Keratinocyte (primary cell): ENCODE measurements around the gene NUP35. TPM values are rescaled to one million over a fixed set of nuclear protein-coding genes. Genes with fewer than 3 reads are reported as not detected.

Experiments used
- DNase-seq: peaks from one replicate; pipeline ENCODE4 v3.0.0-alpha.2; 2011; ENCODE audit warnings: low read depth, missing footprints, low spot score
- FAIRE-seq: peaks from 2 replicates; lab custom pipeline; 2011; peaks lifted over from hg19 to GRCh38; lab: Jason Lieb, UNC
- H2AFZ ChIP-seq: 2 replicates; pipeline ENCODE4 v1.6.0; 2012; ENCODE audit warnings: low read length, control low read depth, inconsistent platforms; ENCODE audit not compliant: control insufficient read depth
- H3K27ac ChIP-seq: 2 replicates; pipeline ENCODE4 v1.5.1; 2011; ENCODE audit warnings: low read length; ENCODE audit not compliant: control insufficient read depth, insufficient read depth
- H3K27me3 ChIP-seq: 3 replicates; pipeline ENCODE4 v1.6.0; 2011; ENCODE audit warnings: low read length; ENCODE audit not compliant: control insufficient read depth, insufficient read depth; ENCODE audit errors: extremely low read depth
- H3K36me3 ChIP-seq, 2 experiments: 2 replicates in 1 of 2; 3 replicates in 1 of 2; pipeline ENCODE4 v1.5.1; 2011; ENCODE audit warnings: low read length in 2 of 2, mild to moderate bottlenecking in 1 of 2; ENCODE audit not compliant: control insufficient read depth in 2 of 2, insufficient read depth in 2 of 2; ENCODE audit errors: extremely low read depth in 1 of 2
- H3K4me1 ChIP-seq: 3 replicates; pipeline ENCODE4 v1.5.1; 2011; ENCODE audit warnings: low read length; ENCODE audit not compliant: control insufficient read depth, insufficient read depth; ENCODE audit errors: extremely low read depth
- H3K4me2 ChIP-seq: 3 replicates; pipeline ENCODE4 v1.6.0; 2011; ENCODE audit warnings: low read depth, low read length; ENCODE audit not compliant: control insufficient read depth, insufficient read depth; ENCODE audit errors: extremely low read depth
- H3K4me3 ChIP-seq, 3 experiments: fragments of 200-600 bp in 1 of 3; sonication (generic) in 1 of 3; 2 replicates in 2 of 3; 3 replicates in 1 of 3; pipeline ENCODE4 v1.5.1; 2011 to 2016; ENCODE audit warnings: low read length in 3 of 3, mild to moderate bottlenecking in 3 of 3, control low read depth in 2 of 3, inconsistent platforms in 1 of 3, low read depth in 1 of 3, mixed read lengths in 1 of 3, mixed run types in 1 of 3, moderate library complexity in 1 of 3; ENCODE audit not compliant: control insufficient read depth in 2 of 3, insufficient read depth in 2 of 3; ENCODE audit errors: extremely low read depth in 1 of 3
- H3K79me2 ChIP-seq: 2 replicates; pipeline ENCODE4 v1.6.0; 2012; ENCODE audit warnings: low read length; ENCODE audit not compliant: control insufficient read depth, insufficient read depth
- H3K9ac ChIP-seq: 3 replicates; pipeline ENCODE4 v1.6.0; 2011; ENCODE audit warnings: low read length; ENCODE audit not compliant: control insufficient read depth, insufficient read depth; ENCODE audit errors: extremely low read depth
- H3K9me1 ChIP-seq: 3 replicates; pipeline ENCODE4 v1.6.0; 2011; ENCODE audit warnings: low read length; ENCODE audit not compliant: control insufficient read depth, insufficient read depth; ENCODE audit errors: extremely low read depth
- H3K9me3 ChIP-seq: 2 replicates; pipeline ENCODE4 v1.5.1; 2012; ENCODE audit warnings: low read depth, low read length; ENCODE audit not compliant: control insufficient read depth
- H4K20me1 ChIP-seq: 3 replicates; pipeline ENCODE4 v1.6.0; 2011; ENCODE audit warnings: low read length; ENCODE audit not compliant: control insufficient read depth, insufficient read depth; ENCODE audit errors: extremely low read depth
- EZH2 ChIP-seq: IDR thresholded peaks from one replicate; pipeline ENCODE4 v1.6.1; 2012; ENCODE audit warnings: inconsistent platforms, mild to moderate bottlenecking, low read length, moderate library complexity
- dilution Hi-C: fragments of 300-500 bp; cut with MboI; formaldehyde crosslinking; loops from one replicate; pipeline ENCODE4 v1.7.0; 2020; ENCODE audit warnings: low sequenced_read_pairs; ENCODE audit not compliant: extremely low pct_ligation_motif_present
- polyA plus RNA-seq, 5 experiments: library from polyadenylated mRNA; depleted of rRNA in 3 of 5; stranded (reverse) in 3 of 5; stranded (forward) in 1 of 5; unstranded in 1 of 5; fragments of >200 nt; gene quantifications; 1 replicate in 1 of 5; 2 replicates in 3 of 5; 3 replicates in 1 of 5; pipeline versions ENCODE4 v1.2.1 to v1.2.3, GENCODE V29; 2011 to 2012; ENCODE audit warnings: missing spikeins in 2 of 5, low read depth in 1 of 5, low replicate concordance in 1 of 5
- TF ChIP-seq, protein P1 (sequence below), 3 experiments: IDR thresholded peaks in 1 of 3; conservative IDR thresholded peaks in 1 of 3; optimal IDR thresholded peaks in 1 of 3; 2 replicates in 2 of 3; 3 replicates in 1 of 3; pipeline versions ENCODE3 to v1.5.1; 2011; ENCODE audit warnings: low read length in 3 of 3, mild to moderate bottlenecking in 3 of 3, moderate library complexity in 2 of 3, control low read depth in 1 of 3, inconsistent platforms in 1 of 3; ENCODE audit not compliant: insufficient read depth in 2 of 3; ENCODE audit errors: extremely low read depth in 1 of 3

The NUP35 gene
- polyA plus RNA-seq, 1 donor (not counting 4 experiments of a cell fraction or from before 2014, with no cell fraction given): 22.6 TPM

- Histone ChIP-seq H3K27ac (no peak overlapping the region), H4K20me1 (no peaks in the 10 kb centered on the region), H3K9ac (no peak overlapping the region), H3K36me3 (peaks cover 0 to 4% of the 10 kb centered on the region in 2 experiments), H3K9me3 (no peaks in the 10 kb centered on the region), H2AFZ (no peak overlapping the region), H3K4me3 (no peak overlapping the region), H3K4me2 (no peak overlapping the region), H3K79me2 (peaks cover 63% of the 10 kb centered on the region), H3K9me1 (no peaks in the 10 kb centered on the region), H3K27me3 (no peaks in the 10 kb centered on the region), H3K4me1 (peaks cover 10% of the 10 kb centered on the region)
- FAIRE-seq (no peak), DNase-seq (no peak)
- TF ChIP-seq, protein P1, sequence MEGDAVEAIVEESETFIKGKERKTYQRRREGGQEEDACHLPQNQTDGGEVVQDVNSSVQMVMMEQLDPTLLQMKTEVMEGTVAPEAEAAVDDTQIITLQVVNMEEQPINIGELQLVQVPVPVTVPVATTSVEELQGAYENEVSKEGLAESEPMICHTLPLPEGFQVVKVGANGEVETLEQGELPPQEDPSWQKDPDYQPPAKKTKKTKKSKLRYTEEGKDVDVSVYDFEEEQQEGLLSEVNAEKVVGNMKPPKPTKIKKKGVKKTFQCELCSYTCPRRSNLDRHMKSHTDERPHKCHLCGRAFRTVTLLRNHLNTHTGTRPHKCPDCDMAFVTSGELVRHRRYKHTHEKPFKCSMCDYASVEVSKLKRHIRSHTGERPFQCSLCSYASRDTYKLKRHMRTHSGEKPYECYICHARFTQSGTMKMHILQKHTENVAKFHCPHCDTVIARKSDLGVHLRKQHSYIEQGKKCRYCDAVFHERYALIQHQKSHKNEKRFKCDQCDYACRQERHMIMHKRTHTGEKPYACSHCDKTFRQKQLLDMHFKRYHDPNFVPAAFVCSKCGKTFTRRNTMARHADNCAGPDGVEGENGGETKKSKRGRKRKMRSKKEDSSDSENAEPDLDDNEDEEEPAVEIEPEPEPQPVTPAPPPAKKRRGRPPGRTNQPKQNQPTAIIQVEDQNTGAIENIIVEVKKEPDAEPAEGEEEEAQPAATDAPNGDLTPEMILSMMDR (optimal IDR thresholded peaks at IDR 0.05 in 1 of 3, IDR thresholded peaks at IDR 0.05 in 1 of 3, conservative IDR thresholded peaks at IDR 0.05 in 1 of 3; ENCODE audit: extremely low read depth in 1 of 3, insufficient read depth in 2 of 3, low read length in 3 of 3): no peak
- no peak for TF ChIP-seq EZH2
- dilution Hi-C loops: no loop called here
Measured at GRCh38 chr2:183126635-183127034, 2.4 kb downstream of the NUP35 start.

DNA sequence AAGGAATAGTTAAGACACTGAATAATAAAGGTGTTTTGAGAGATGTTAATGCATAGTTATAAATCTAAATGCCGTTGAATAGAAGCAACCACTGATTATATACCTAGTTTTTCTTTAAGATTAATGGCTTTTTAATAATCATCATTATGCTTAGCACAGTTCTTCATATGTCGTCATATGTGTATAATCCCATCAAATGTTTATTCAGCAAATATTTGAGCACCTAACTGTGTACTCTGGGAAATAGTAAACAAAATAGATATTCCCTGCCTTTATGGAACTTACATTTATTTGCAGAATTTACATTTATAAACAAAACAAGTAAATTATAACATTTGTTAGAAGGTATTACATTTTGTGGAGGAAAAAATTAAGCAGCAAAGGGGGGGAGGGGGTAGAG lies 9.8 kb downstream of the NUP35 start:
- Histone ChIP-seq H4K20me1 (no peaks in the 10 kb centered on the region), H3K27ac (no peak overlapping the region), H3K4me2 (no peak overlapping the region), H3K9me1 (no peaks in the 10 kb centered on the region), H3K4me3 (no peak overlapping the region), H3K4me1 (no peaks in the 10 kb centered on the region), H3K79me2 (peaks cover 30% of the 10 kb centered on the region), H3K9me3 (no peaks in the 10 kb centered on the region), H2AFZ (no peak overlapping the region), H3K27me3 (no peaks in the 10 kb centered on the region), H3K36me3 (peaks cover 2 to 8% of the 10 kb centered on the region in 2 experiments), H3K9ac (no peak overlapping the region)
- FAIRE-seq (no peak), DNase-seq (no peak)
- dilution Hi-C loops: no loop called here
- TF ChIP-seq, protein P1 (optimal IDR thresholded peaks at IDR 0.05 in 1 of 3, IDR thresholded peaks at IDR 0.05 in 1 of 3, conservative IDR thresholded peaks at IDR 0.05 in 1 of 3; ENCODE audit: extremely low read depth in 1 of 3, insufficient read depth in 2 of 3, low read length in 3 of 3): no peak
- no peak for TF ChIP-seq EZH2
